CD14-positive monocyte (primary cell): Measurements from ENCODE around the gene UBLCP1. TPM values are rescaled to one million over a fixed set of nuclear protein-coding genes. Genes with fewer than 3 reads are reported as not detected.

Source experiments
- DNase-seq, 3 donors: peaks; one replicate each; pipeline ENCODE4 v3.0.0-alpha.2; 2011 to 2022
- H2AFZ ChIP-seq: 2 replicates; pipeline ENCODE4 v1.6.0; 2012; ENCODE audit warnings: mild to moderate bottlenecking, low read depth, low read length, inconsistent platforms; ENCODE audit not compliant: insufficient read depth, poor library complexity, severe bottlenecking
- H3K27ac ChIP-seq, 2 donors: 1 replicate in 1 of 2; 2 replicates in 1 of 2; pipeline ENCODE4 v1.5.1; 2012 to 2013; ENCODE audit warnings: low read length in 2 of 2, control low read depth in 1 of 2, inconsistent platforms in 1 of 2, low read depth in 1 of 2, mild to moderate bottlenecking in 1 of 2
- H3K27me3 ChIP-seq, 2 donors: one replicate each; pipeline versions ENCODE4 v1.6.0 to v1.6.1; 2011 to 2013; ENCODE audit warnings: low read length in 2 of 2; ENCODE audit not compliant: control insufficient read depth in 2 of 2, insufficient read depth in 2 of 2
- H3K36me3 ChIP-seq, 2 donors: replicated peaks in 1 of 2; 1 replicate in 1 of 2; 2 replicates in 1 of 2; pipeline versions ENCODE4 v1.5.1 to v1.6.1; 2012 to 2013; ENCODE audit warnings: low read length in 2 of 2, control low read depth in 1 of 2, inconsistent platforms in 1 of 2, mild to moderate bottlenecking in 1 of 2; ENCODE audit not compliant: insufficient read depth in 2 of 2, control insufficient read depth in 1 of 2
- H3K4me1 ChIP-seq, 2 donors: 1 replicate in 1 of 2; 2 replicates in 1 of 2; pipeline versions ENCODE4 v1.5.1 to v1.6.1; 2012 to 2013; ENCODE audit warnings: low read length in 2 of 2, control low read depth in 1 of 2, inconsistent platforms in 1 of 2, mild to moderate bottlenecking in 1 of 2, moderate library complexity in 1 of 2; ENCODE audit not compliant: insufficient read depth in 2 of 2, control insufficient read depth in 1 of 2
- H3K4me2 ChIP-seq: replicated peaks from 2 replicates; pipeline ENCODE3; 2012; ENCODE audit warnings: low read length, moderate library complexity, mild to moderate bottlenecking; ENCODE audit not compliant: poor library complexity, severe bottlenecking; ENCODE audit errors: extremely low read depth
- H3K4me3 ChIP-seq, 3 experiments: fragments of 200-600 bp in 1 of 3; sonication (generic) in 1 of 3; replicated peaks in 1 of 3; 1 replicate in 2 of 3; 2 replicates in 1 of 3; pipeline ENCODE4 v1.5.1; 2011 to 2013; ENCODE audit warnings: low read length in 3 of 3, mild to moderate bottlenecking in 3 of 3, control low read depth in 2 of 3, low read depth in 2 of 3, inconsistent platforms in 1 of 3, moderate library complexity in 1 of 3
- H3K79me2 ChIP-seq: 2 replicates; pipeline ENCODE4 v1.6.0; 2012; ENCODE audit warnings: mild to moderate bottlenecking, control low read depth, inconsistent platforms, low read length, moderate library complexity; ENCODE audit not compliant: insufficient read depth
- H3K9ac ChIP-seq: 2 replicates; pipeline ENCODE4 v1.6.0; 2017; ENCODE audit warnings: low read length, mild to moderate bottlenecking; ENCODE audit not compliant: insufficient read depth, poor library complexity, severe bottlenecking
- H3K9me3 ChIP-seq, 2 donors: replicated peaks in 1 of 2; 1 replicate in 1 of 2; 2 replicates in 1 of 2; pipeline versions ENCODE4 v1.5.1 to v1.6.1; 2012 to 2013; ENCODE audit warnings: low read length in 2 of 2, control low read depth in 1 of 2; ENCODE audit not compliant: control insufficient read depth in 1 of 2, insufficient read depth in 1 of 2
- H4K20me1 ChIP-seq: 2 replicates; pipeline ENCODE4 v1.6.0; 2012; ENCODE audit warnings: mild to moderate bottlenecking, low read length, control low read depth, moderate library complexity; ENCODE audit not compliant: insufficient read depth
- H3K27ac Mint-ChIP-seq, 7 donors: one replicate each; pipeline ENCODE4 v1.8.0; 2020; ENCODE audit warnings: mild to moderate bottlenecking in 7 of 7, mixed read lengths in 7 of 7, moderate library complexity in 6 of 7, inconsistent platforms in 2 of 7
- H3K27me3 Mint-ChIP-seq, 3 donors: one replicate each; pipeline ENCODE4 v1.8.0; 2021 to 2022; ENCODE audit warnings: low read depth in 3 of 3, mild to moderate bottlenecking in 3 of 3, mixed read lengths in 3 of 3, moderate library complexity in 3 of 3, inconsistent platforms in 1 of 3
- H3K36me3 Mint-ChIP-seq, 2 donors: one replicate each; pipeline ENCODE4 v1.8.0; 2020; ENCODE audit warnings: mixed read lengths in 2 of 2, inconsistent platforms in 1 of 2, mild to moderate bottlenecking in 1 of 2
- H3K4me1 Mint-ChIP-seq: one replicate; pipeline ENCODE4 v1.8.0; 2020; ENCODE audit warnings: mild to moderate bottlenecking, mixed read lengths
- H3K4me3 Mint-ChIP-seq, 2 donors: one replicate each; pipeline ENCODE4 v1.8.0; 2020; ENCODE audit warnings: mild to moderate bottlenecking in 2 of 2, mixed read lengths in 2 of 2, moderate library complexity in 1 of 2
- H3K9me3 Mint-ChIP-seq, 7 donors: one replicate each; pipeline ENCODE4 v1.8.0; 2020 to 2022; ENCODE audit warnings: mixed read lengths in 7 of 7, mild to moderate bottlenecking in 6 of 7, moderate library complexity in 6 of 7, inconsistent platforms in 2 of 7
- CTCF ChIP-seq: fragments of 200-600 bp; IDR thresholded peaks from one replicate; pipeline ENCODE4 v1.8.0; 2022; ENCODE audit warnings: antibody characterized with exemption, mild to moderate bottlenecking
- WGBS: methylation state at CpG from one replicate; pipeline ENCODE4 v1.1.5; 2013; ENCODE audit warnings: missing lambda C conversion rate; ENCODE audit not compliant: insufficient coverage; 5-methylcytosine and 5-hydroxymethylcytosine counted together
- intact Hi-C, 2 donors: fragments of 100-400 bp; cut with micrococcal nuclease; formaldehyde crosslinking; loops; one replicate each; pipeline versions ENCODE4 v1.15.0 to v1.15.1; 2023
- polyA plus RNA-seq, 3 donors: library from polyadenylated mRNA; depleted of rRNA in 1 of 3; unstranded in 2 of 3; stranded (reverse) in 1 of 3; fragments of 300-500 nt in 2 of 3; fragments of >200 nt in 1 of 3; fragmentation: Illumina TruSeq in 2 of 3; gene quantifications; 1 replicate in 2 of 3; 2 replicates in 1 of 3; pipeline ENCODE4 v1.2.3, GENCODE V29; 2012 to 2021

Gene UBLCP1
- polyA plus RNA-seq, 3 donors = 8.8 to 31.5 (median 22.7) TPM

GRCh38 chr5:159324102-159324755, 61.1 kb downstream of the UBLCP1 start:
- no peak for DNase-seq
- peaks cover 0 to 1% (median 0%) of the 10 kb centered on the region in 3 donors for H3K27me3 Mint-ChIP-seq
- Histone ChIP-seq H3K9me3 (no peaks in the 10 kb centered on the region), H3K79me2 (no peaks in the 10 kb centered on the region), H3K4me1 (no peaks in the 10 kb centered on the region), H2AFZ (no peak overlapping the region), H3K4me2 (no peak overlapping the region), H3K4me3 (no peak overlapping the region), H4K20me1 (no peaks in the 10 kb centered on the region), H3K27ac (no peak overlapping the region), H3K27me3 (no peaks in the 10 kb centered on the region), H3K9ac (no peak overlapping the region), H3K36me3 (no peaks in the 10 kb centered on the region)
- H3K4me3 Mint-ChIP-seq = no peak overlapping the region
- H3K36me3 Mint-ChIP-seq = no peaks in the 10 kb centered on the region
- no peak overlapping the region for H3K27ac Mint-ChIP-seq
- no CpG with 5 or more reads among the region's 3 CpGs for WGBS
- H3K9me3 Mint-ChIP-seq = no peaks in the 10 kb centered on the region
- intact Hi-C loops = no loop called here
- TF ChIP-seq CTCF = no peak
- H3K4me1 Mint-ChIP-seq = peaks cover 2% of the 10 kb centered on the region

- Histone ChIP-seq H3K27me3 (no peaks in the 10 kb centered on the region), H3K27ac (no peak overlapping the region), H3K9me3 (no peaks in the 10 kb centered on the region), H2AFZ (no peak overlapping the region), H4K20me1 (no peaks in the 10 kb centered on the region), H3K36me3 (no peaks in the 10 kb centered on the region), H3K4me3 (no peak overlapping the region), H3K9ac (no peak overlapping the region), H3K79me2 (no peaks in the 10 kb centered on the region), H3K4me1 (no peaks in the 10 kb centered on the region), H3K4me2 (no peak overlapping the region)
- TF ChIP-seq CTCF = no peak
- H3K36me3 Mint-ChIP-seq = no peaks in the 10 kb centered on the region
- no peak overlapping the region for H3K27ac Mint-ChIP-seq
- H3K4me3 Mint-ChIP-seq = no peak overlapping the region
- H3K4me1 Mint-ChIP-seq = no peaks in the 10 kb centered on the region
- H3K27me3 Mint-ChIP-seq = peaks cover 0 to 1% (median 0%) of the 10 kb centered on the region in 3 donors
- WGBS = 97% methylated on average over 3 of the region's 4 CpGs
- H3K9me3 Mint-ChIP-seq = no peaks in the 10 kb centered on the region
- DNase-seq = no peak
- intact Hi-C loops = no loop called here
Measured at GRCh38 chr5:159324986-159325385, 61.9 kb downstream of the UBLCP1 start.
